HEK293T (cell line): ENCODE results near the gene PRDM11.

ENCODE experiments used
- CTCF ChIA-PET: fragments of 350-600 bp; formaldehyde crosslinking; extraction: SDS; loops from one replicate; lab custom pipeline; 2021; ENCODE audit warnings: antibody characterized with exemption, inconsistent platforms; lab: Yijun Ruan, JAX
- POLR2A ChIA-PET: fragments of 350-600 bp; formaldehyde crosslinking; extraction: SDS; loops from one replicate; lab custom pipeline; 2020; ENCODE audit warnings: antibody characterized with exemption, inconsistent platforms; lab: Yijun Ruan, JAX
- DNase-seq: peaks from one replicate; pipeline ENCODE4 v3.0.0; 2012; ENCODE audit warnings: mixed read lengths; ENCODE audit errors: extremely low spot score
- ARNT ChIP-seq: fragments of 450-650 bp; IDR thresholded peaks from 2 replicates; pipeline ENCODE4 v1.6.1; 2017; ENCODE audit warnings: mild to moderate bottlenecking
- BHLHE40 ChIP-seq: fragments of 450-650 bp; IDR thresholded peaks from 2 replicates; pipeline ENCODE4 v1.6.1; 2016; ENCODE audit warnings: mild to moderate bottlenecking, moderate library complexity, borderline replicate concordance
- CTBP1 ChIP-seq: fragments of 450-650 bp; IDR thresholded peaks from 2 replicates; pipeline ENCODE4 v1.6.1; 2016; ENCODE audit warnings: borderline replicate concordance
- ELF4 ChIP-seq: fragments of 450-650 bp; IDR thresholded peaks from 2 replicates; pipeline ENCODE4 v1.6.1; 2017; ENCODE audit warnings: antibody characterized with exemption
- FOXA1 ChIP-seq: fragments of 450-650 bp; IDR thresholded peaks from 2 replicates; pipeline ENCODE4 v1.6.1; 2016; ENCODE audit warnings: mild to moderate bottlenecking
- FOXK2 ChIP-seq: fragments of 450-650 bp; IDR thresholded peaks from 2 replicates; pipeline ENCODE4 v1.6.1; 2016; ENCODE audit warnings: mild to moderate bottlenecking
- FOXM1 ChIP-seq: fragments of 450-650 bp; IDR thresholded peaks from 2 replicates; pipeline ENCODE4 v1.6.1; 2017; ENCODE audit warnings: mild to moderate bottlenecking, borderline replicate concordance
- HDGF ChIP-seq: fragments of 450-650 bp; IDR thresholded peaks from 2 replicates; pipeline ENCODE4 v1.6.1; 2017; ENCODE audit warnings: antibody characterized with exemption, borderline replicate concordance
- L3MBTL2 ChIP-seq: fragments of 450-650 bp; conservative IDR thresholded peaks from 2 replicates; pipeline ENCODE4 v1.6.1; 2016; ENCODE audit warnings: mild to moderate bottlenecking
- LEF1 ChIP-seq: fragments of 450-650 bp; IDR thresholded peaks from 2 replicates; pipeline ENCODE4 v1.6.1; 2017; ENCODE audit warnings: mild to moderate bottlenecking, borderline replicate concordance
- NFRKB ChIP-seq: fragments of 450-650 bp; IDR thresholded peaks from 2 replicates; pipeline ENCODE4 v1.6.1; 2016; ENCODE audit warnings: mild to moderate bottlenecking, moderate library complexity
- SP1 ChIP-seq: fragments of 450-650 bp; IDR thresholded peaks from 2 replicates; pipeline ENCODE4 v1.6.1; 2017
- SUZ12 ChIP-seq: fragments of 450-650 bp; IDR thresholded peaks from 2 replicates; pipeline ENCODE4 v1.6.1; 2016; ENCODE audit warnings: mild to moderate bottlenecking
- TARDBP ChIP-seq: fragments of 450-650 bp; IDR thresholded peaks from 2 replicates; pipeline ENCODE4 v1.6.1; 2016
- ZNF384 ChIP-seq: fragments of 450-650 bp; IDR thresholded peaks from 2 replicates; pipeline ENCODE4 v1.6.1; 2016
- TF ChIP-seq, protein P1 (sequence below): fragments of 450-650 bp; IDR thresholded peaks from 2 replicates; pipeline ENCODE4 v1.6.1; 2016

The PRDM11 gene

DNA sequence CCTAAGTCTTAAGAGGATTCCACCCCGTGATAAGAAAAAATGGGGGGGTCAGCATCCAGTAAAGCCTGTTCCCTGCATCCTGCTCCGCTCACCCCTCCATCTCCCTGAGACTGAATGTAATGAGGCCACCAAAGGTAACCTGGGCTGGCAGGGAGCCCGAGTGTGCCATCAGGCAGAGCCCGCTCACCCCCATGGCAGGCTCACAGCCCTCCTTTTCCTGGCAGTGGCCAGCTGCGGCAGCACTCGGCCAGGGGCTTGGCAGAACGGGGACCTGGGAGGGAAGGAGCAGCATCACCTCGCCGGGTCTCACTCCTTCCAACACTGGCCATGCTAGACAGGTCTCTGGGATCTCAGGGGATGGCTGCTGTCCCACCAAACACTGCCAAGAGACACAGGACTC lies 64.4 kb downstream of the PRDM11 start:
- ChIA-PET CTCF (interaction anchor here (0.6 kb wide), 1 partner anchor 251 kb away, joined by 5 read pairs; no protein-coding TSS in a partner anchor), POLR2A (no interaction called here)
- no peak for DNase-seq
- no peak for TF ChIP-seq SP1
- no peak for TF ChIP-seq FOXA1
- no peak for TF ChIP-seq L3MBTL2
- TF ChIP-seq CTBP1, result no peak
- no peak for TF ChIP-seq TARDBP
- no peak for TF ChIP-seq FOXK2
- no peak for TF ChIP-seq NFRKB
- TF ChIP-seq, protein P1, sequence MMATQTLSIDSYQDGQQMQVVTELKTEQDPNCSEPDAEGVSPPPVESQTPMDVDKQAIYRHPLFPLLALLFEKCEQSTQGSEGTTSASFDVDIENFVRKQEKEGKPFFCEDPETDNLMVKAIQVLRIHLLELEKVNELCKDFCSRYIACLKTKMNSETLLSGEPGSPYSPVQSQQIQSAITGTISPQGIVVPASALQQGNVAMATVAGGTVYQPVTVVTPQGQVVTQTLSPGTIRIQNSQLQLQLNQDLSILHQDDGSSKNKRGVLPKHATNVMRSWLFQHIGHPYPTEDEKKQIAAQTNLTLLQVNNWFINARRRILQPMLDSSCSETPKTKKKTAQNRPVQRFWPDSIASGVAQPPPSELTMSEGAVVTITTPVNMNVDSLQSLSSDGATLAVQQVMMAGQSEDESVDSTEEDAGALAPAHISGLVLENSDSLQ, result no peak
- no peak for TF ChIP-seq ELF4
- TF ChIP-seq BHLHE40, result no peak
- TF ChIP-seq HDGF, result no peak
- TF ChIP-seq SUZ12, result no peak

DNA sequence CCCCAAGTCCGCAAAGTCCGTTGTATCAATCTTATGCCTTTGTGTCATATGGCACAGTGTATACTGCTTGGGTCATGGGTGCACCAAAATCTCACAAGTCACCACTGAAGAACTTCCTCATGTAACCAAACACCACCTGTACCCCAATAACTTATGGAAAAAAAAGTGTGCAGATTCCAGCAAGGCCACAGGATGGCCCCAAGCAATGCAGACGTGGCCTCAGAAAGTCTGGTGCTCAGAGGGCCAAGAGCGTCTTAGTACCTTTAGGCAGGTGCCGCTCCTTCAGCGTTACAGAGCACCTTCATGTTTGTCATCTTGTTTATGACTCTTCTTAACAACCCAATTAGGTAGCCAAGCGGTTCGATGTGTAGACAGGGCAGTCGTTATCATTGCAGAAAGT lies 65.3 kb downstream of the PRDM11 start:
- DNase-seq, result no peak
- no peak for TF ChIP-seq ARNT
- ChIA-PET CTCF (no interaction called here), POLR2A (no interaction called here)

DNA sequence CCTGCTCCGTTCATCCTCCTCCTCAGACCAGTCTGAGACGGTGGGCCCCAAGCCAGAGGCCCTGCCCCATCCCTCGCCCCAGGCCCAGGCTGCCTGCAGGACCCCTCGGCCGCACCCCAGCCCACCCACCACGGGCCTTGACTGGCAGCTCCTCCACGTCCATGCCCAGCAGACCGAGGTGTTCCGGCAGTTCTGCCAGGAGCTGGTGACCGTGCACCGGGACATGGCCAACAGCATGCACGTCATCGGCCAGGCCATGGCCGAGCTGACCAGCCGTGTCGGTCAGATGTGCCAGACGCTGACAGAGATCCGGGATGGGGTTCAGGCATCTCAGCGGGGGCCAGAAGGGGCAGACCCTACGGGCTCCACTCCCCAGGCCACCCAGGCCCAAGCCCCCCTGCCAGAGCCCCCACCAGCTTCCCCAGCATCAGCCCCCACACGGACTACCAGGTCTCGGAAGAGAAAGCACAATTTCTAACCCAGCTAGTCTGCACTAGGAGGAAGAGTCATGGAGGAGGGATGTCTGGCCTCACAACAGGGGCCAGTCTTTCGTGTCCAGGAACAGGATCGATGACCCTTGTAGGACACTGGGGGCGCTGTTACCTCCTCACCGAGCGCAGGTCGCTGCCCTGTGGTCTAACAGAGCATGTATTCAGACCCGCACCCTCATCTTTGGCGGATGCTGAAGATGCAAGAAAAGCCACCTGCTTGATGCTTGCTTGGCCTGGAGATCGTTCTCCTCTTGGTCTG lies 66.3 kb downstream of the PRDM11 start:
- CTCF ChIA-PET, result interaction anchor here (1.3 kb wide), 1 partner anchor 102 kb away, joined by 3 read pairs; no protein-coding TSS in a partner anchor
- no peak for TF ChIP-seq SUZ12
- TF ChIP-seq LEF1, result no peak
- DNase-seq, result peak; percentile 41
- POLR2A ChIA-PET, result no interaction called here

DNA sequence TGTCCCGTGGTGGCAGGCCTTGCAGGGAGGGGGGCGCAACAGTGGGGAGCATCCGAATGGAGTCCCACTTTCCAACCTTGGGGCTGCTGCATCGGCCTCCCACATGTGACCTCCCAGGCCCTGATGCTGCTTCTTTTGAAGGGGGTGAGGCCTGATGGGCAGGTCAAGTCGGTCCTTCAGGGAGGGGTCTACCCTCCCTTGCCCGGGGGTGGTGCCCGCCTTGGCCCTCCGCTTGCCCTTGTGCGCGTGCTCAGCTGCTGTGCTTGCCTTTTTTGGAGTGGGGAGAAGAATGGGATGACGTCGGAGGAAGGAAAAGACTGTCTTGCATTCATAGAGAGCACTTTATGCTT lies 66.9 kb downstream of the PRDM11 start:
- POLR2A ChIA-PET, result no interaction called here

DNA sequence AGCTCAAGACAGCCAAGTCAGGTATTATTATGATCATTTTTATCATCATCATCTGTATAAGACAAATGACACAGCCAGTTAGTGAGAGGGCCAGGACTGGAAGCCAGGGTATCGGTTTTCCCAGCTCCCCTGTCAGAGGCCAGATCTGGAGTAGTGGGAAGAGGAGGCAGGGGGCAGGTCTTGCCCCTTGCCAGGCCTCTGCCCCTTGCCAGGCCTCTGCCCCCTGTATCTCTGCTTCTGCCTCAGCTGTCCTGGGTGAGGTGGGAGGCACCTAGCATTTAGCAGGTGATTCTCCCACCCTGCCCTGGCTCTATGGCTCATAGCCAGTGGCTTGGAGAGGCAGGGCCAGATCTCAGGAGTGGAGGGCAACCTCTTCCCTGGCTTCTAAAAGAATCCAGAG lies 67.3 kb downstream of the PRDM11 start:
- DNase-seq, result no peak
- ChIA-PET CTCF (no interaction called here), POLR2A (no interaction called here)
- no peak for TF ChIP-seq SP1
- no peak for TF ChIP-seq BHLHE40
- TF ChIP-seq HDGF, result no peak
- TF ChIP-seq ELF4, result no peak
- TF ChIP-seq FOXK2, result no peak
- no peak for TF ChIP-seq NFRKB
- TF ChIP-seq ARNT, result no peak
- TF ChIP-seq, protein P1, result no peak
- no peak for TF ChIP-seq ZNF384
- no peak for TF ChIP-seq FOXA1
- no peak for TF ChIP-seq CTBP1
- no peak for TF ChIP-seq TARDBP
- TF ChIP-seq FOXM1, result no peak
- TF ChIP-seq SUZ12, result no peak
- no peak for TF ChIP-seq L3MBTL2
- no peak for TF ChIP-seq LEF1

More for the DNA sequence above, 66.9 kb downstream of the PRDM11 start:
- DNase-seq, result no peak
- CTCF ChIA-PET, result interaction anchor here (1.3 kb wide), 1 partner anchor 103 kb away, joined by 3 read pairs; no protein-coding TSS in a partner anchor
- no peak for TF ChIP-seq FOXA1
- TF ChIP-seq ZNF384, result no peak
- no peak for TF ChIP-seq SP1
- no peak for TF ChIP-seq L3MBTL2
- TF ChIP-seq FOXM1, result no peak
- no peak for TF ChIP-seq CTBP1
- no peak for TF ChIP-seq SUZ12
- no peak for TF ChIP-seq FOXK2
- TF ChIP-seq ARNT, result no peak
- TF ChIP-seq HDGF, result no peak
- TF ChIP-seq ELF4, result no peak
- TF ChIP-seq, protein P1, result no peak
- no peak for TF ChIP-seq TARDBP
- TF ChIP-seq NFRKB, result no peak
- no peak for TF ChIP-seq LEF1
- no peak for TF ChIP-seq BHLHE40

DNA sequence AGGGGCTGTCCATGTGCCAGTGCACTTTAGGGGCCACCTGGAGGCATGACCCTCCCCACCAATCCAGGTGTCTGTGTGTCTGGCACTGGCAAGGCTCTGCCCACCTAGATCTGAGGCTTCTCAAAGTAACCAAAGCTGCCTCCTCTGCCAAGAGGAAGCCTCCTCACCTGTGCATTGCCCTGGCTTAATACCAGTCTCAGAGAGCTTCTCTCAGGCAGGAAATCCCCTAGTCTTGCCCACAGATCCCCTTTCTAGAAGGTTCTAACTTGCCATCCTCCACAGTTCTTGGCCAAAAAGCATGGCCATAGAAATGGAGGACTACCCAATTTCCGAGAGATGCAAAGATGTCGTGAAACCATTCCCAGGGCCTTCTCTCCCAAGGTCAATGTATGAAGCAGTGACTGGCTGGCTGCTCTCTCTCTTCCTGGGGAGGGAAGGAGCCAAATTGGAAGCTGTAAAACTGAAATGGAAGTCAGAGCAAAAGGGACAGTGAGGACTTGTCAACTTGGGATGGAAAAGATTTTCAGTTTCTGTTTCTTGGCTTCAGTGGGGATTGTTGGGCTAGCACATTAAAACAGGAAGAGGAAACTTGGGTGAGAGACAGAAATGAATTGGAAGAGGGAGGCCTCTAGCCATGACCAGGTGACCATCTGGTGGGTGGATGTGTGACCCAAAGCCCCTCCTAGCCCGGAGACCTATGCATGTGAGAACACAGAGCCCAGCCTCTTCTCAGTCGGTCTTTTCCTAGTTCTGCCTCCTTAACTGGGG lies 68.8 kb downstream of the PRDM11 start:
- DNase-seq, result no peak
- POLR2A ChIA-PET, result no interaction called here
- TF ChIP-seq HDGF, result no peak
- no peak for TF ChIP-seq ELF4
- TF ChIP-seq SP1, result no peak
- TF ChIP-seq SUZ12, result no peak
- TF ChIP-seq L3MBTL2, result no peak
- TF ChIP-seq FOXA1, result no peak
- TF ChIP-seq, protein P1, result no peak
- no peak for TF ChIP-seq LEF1
- TF ChIP-seq BHLHE40, result no peak
- CTCF ChIA-PET, result no interaction called here
